Measurements from ENCODE around the gene TAF1A. TPM values are rescaled to one million over a fixed set of nuclear protein-coding genes. Genes with fewer than 3 reads are reported as not detected.

TAF1A gene
- total and polyA plus RNA-seq, 10 of the 15 experiments (the other 5 are each of a cell fraction or from before 2014, with no cell fraction given) = 7.7 to 17.9 (median 12.0) TPM

- TF ChIP-seq CEBPZ (IDR thresholded peaks at IDR 0.05; ENCODE audit: low read depth, low read length) (no peak), ZNF622 (IDR thresholded peaks at IDR 0.05) (no peak)
These were observed 35.6 kb downstream of the TAF1A start (continued) for GRCh38 chr1:222554177-222554576.

DNA sequence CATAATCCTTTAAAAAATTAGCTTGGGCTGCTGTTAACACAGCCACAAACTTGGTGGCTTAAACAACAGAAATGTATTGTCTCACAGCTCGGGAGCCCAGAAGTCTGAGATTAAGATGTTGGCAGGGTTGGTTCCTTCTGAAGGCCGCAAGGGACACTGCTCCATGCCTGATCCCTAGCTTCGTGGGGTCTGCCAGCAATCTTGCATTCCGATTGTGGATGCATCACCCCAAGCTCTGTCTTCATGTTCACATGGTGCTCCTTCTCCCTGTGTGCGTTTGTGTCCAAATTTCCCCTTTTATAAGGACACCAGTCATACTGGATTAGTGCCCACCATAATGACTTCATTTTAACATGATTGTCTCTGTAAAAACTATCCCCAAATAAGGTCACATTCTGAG, 36.9 kb downstream of the TAF1A start:
- no peak overlapping the region for H2AFZ ChIP-seq (ENCODE audit: control insufficient read depth, low read depth, low read length)
- 93% methylated on average over 5 of the region's 5 CpGs for WGBS (ENCODE audit: insufficient coverage, insufficient replicate concordance, low lambda C conversion rate, missing lambda C conversion rate)
- RAD21 ChIA-PET (ENCODE audit: unreplicated experiment) = no interaction called here
- H3K9ac ChIP-seq (ENCODE audit: control insufficient read depth, insufficient read depth, low read length) = no peak overlapping the region
- CTCF ChIA-PET = interaction anchor here (1.1 kb wide), 1 partner anchor 537 kb away, joined by 3 read pairs; no protein-coding TSS in a partner anchor
- DNase-seq (ENCODE audit: low read depth, low spot score) = no peak
- ATAC-seq = no peak
- no peaks in the 10 kb centered on the region for H4K20me1 ChIP-seq (ENCODE audit: control insufficient read depth, insufficient read depth)
- intact Hi-C loops (cut with micrococcal nuclease; ENCODE audit: unreplicated experiment) (no loop called here), in situ Hi-C loops (cut with MboI) (no loop called here)
- H3K27ac ChIP-seq (ENCODE audit: control insufficient read depth, insufficient read depth) = no peak overlapping the region
- TF ChIP-seq BHLHE40 (IDR thresholded peaks at IDR 0.05; ENCODE audit: borderline replicate concordance in 1 of 2, low read depth in 2 of 2, low read length in 1 of 2) (no peak), CHD2 (IDR thresholded peaks at IDR 0.05; ENCODE audit: borderline replicate concordance, low read depth, low read length) (no peak), ZBED1 (IDR thresholded peaks at IDR 0.05; ENCODE audit: borderline replicate concordance) (no peak)
- H3K4me2 ChIP-seq (ENCODE audit: control insufficient read depth, insufficient read depth) = no peak overlapping the region
- POLR2A ChIA-PET = no interaction called here
- H3K9me3 ChIP-seq (replicated peaks; ENCODE audit: control insufficient read depth, insufficient read depth, low read length) = no peaks in the 10 kb centered on the region
- H3K27me3 ChIP-seq (replicated peaks in 1 of 2; ENCODE audit: control insufficient read depth in 2 of 2, insufficient read depth in 2 of 2, low read length in 1 of 2) = no peaks in the 10 kb centered on the region
- no peak overlapping the region for H3K4me3 ChIP-seq
- peaks cover 3% of the 10 kb centered on the region in 2 experiments; a peak in 2 of 4 replicates for H3K36me3 ChIP-seq (ENCODE audit: control insufficient read depth in 2 of 2, insufficient read depth in 2 of 2, low read length in 1 of 2)
- no peak for FAIRE-seq
- SMC1A ChIA-PET (ENCODE audit: uncharacterized antibody, unreplicated experiment) = no interaction called here
- BruUV-seq (replicated peaks) = no TSS peak
- no peaks in the 10 kb centered on the region for H3K79me2 ChIP-seq (ENCODE audit: control insufficient read depth, insufficient read depth, low read length)
- H3K4me1 ChIP-seq (ENCODE audit: control insufficient read depth, insufficient read depth, low read length) = no peaks in the 10 kb centered on the region

Measured in GM12878 (cell line).